ENCODE data around the gene RUNDC3A. TPM values are rescaled to one million over a fixed set of nuclear protein-coding genes. Genes with fewer than 3 reads are reported as not detected.

Gene RUNDC3A
- polyA plus RNA-seq, 1 donor (not counting 4 experiments of a cell fraction or from before 2014, with no cell fraction given), result 1.6 TPM

- Histone ChIP-seq H3K9me1 (ENCODE audit: control insufficient read depth, extremely low read depth, insufficient read depth, low read length) (no peaks in the 10 kb centered on the region), H3K4me2 (ENCODE audit: control insufficient read depth, extremely low read depth, insufficient read depth, low read depth, low read length) (no peak overlapping the region), H3K9me3 (ENCODE audit: control insufficient read depth, low read depth, low read length) (no peaks in the 10 kb centered on the region), H3K79me2 (ENCODE audit: control insufficient read depth, insufficient read depth, low read length) (no peaks in the 10 kb centered on the region), H3K36me3 (ENCODE audit: control insufficient read depth in 2 of 2, extremely low read depth in 1 of 2, insufficient read depth in 2 of 2, low read length in 2 of 2) (no peaks in the 10 kb centered on the region), H3K4me1 (ENCODE audit: control insufficient read depth, extremely low read depth, insufficient read depth, low read length) (no peaks in the 10 kb centered on the region), H3K27me3 (ENCODE audit: control insufficient read depth, extremely low read depth, insufficient read depth, low read length) (no peaks in the 10 kb centered on the region), H3K9ac (ENCODE audit: control insufficient read depth, extremely low read depth, insufficient read depth, low read length) (no peak overlapping the region), H3K4me3 (ENCODE audit: control insufficient read depth in 2 of 3, extremely low read depth in 1 of 3, insufficient read depth in 2 of 3, low read depth in 1 of 3, low read length in 3 of 3) (no peak overlapping the region), H2AFZ (ENCODE audit: control insufficient read depth, low read length) (no peak overlapping the region), H3K27ac (ENCODE audit: control insufficient read depth, insufficient read depth, low read length) (no peak overlapping the region), H4K20me1 (ENCODE audit: control insufficient read depth, extremely low read depth, insufficient read depth, low read length) (no peaks in the 10 kb centered on the region)
- no peak for TF ChIP-seq EZH2 (IDR thresholded peaks at IDR 0.05; ENCODE audit: low read length)
- no peak for TF ChIP-seq CTCF (optimal IDR thresholded peaks at IDR 0.05 in 1 of 3, IDR thresholded peaks at IDR 0.05 in 1 of 3, conservative IDR thresholded peaks at IDR 0.05 in 1 of 3; ENCODE audit: extremely low read depth in 1 of 3, insufficient read depth in 2 of 3, low read length in 3 of 3)
- FAIRE-seq (no peak), DNase-seq (ENCODE audit: low read depth, low spot score) (no peak)
- dilution Hi-C loops (cut with MboI; ENCODE audit: extremely low pct_ligation_motif_present, low sequenced_read_pairs), result no loop called here
Observed at GRCh38 chr17:44283344-44284023, 24.9 kb upstream of the RUNDC3A start.

GRCh38 chr17:44284024-44284400 is 24.4 kb upstream of the RUNDC3A start:
- Histone ChIP-seq H3K9me1 (ENCODE audit: control insufficient read depth, extremely low read depth, insufficient read depth, low read length) (no peaks in the 10 kb centered on the region), H3K9ac (ENCODE audit: control insufficient read depth, extremely low read depth, insufficient read depth, low read length) (no peak overlapping the region), H4K20me1 (ENCODE audit: control insufficient read depth, extremely low read depth, insufficient read depth, low read length) (no peaks in the 10 kb centered on the region), H3K27ac (ENCODE audit: control insufficient read depth, insufficient read depth, low read length) (no peak overlapping the region), H3K79me2 (ENCODE audit: control insufficient read depth, insufficient read depth, low read length) (no peaks in the 10 kb centered on the region), H3K4me1 (ENCODE audit: control insufficient read depth, extremely low read depth, insufficient read depth, low read length) (no peaks in the 10 kb centered on the region), H2AFZ (ENCODE audit: control insufficient read depth, low read length) (no peak overlapping the region), H3K4me3 (ENCODE audit: control insufficient read depth in 2 of 3, extremely low read depth in 1 of 3, insufficient read depth in 2 of 3, low read depth in 1 of 3, low read length in 3 of 3) (no peak overlapping the region), H3K36me3 (ENCODE audit: control insufficient read depth in 2 of 2, extremely low read depth in 1 of 2, insufficient read depth in 2 of 2, low read length in 2 of 2) (no peaks in the 10 kb centered on the region), H3K9me3 (ENCODE audit: control insufficient read depth, low read depth, low read length) (no peaks in the 10 kb centered on the region), H3K4me2 (ENCODE audit: control insufficient read depth, extremely low read depth, insufficient read depth, low read depth, low read length) (no peak overlapping the region), H3K27me3 (ENCODE audit: control insufficient read depth, extremely low read depth, insufficient read depth, low read length) (no peaks in the 10 kb centered on the region)
- TF ChIP-seq CTCF (optimal IDR thresholded peaks at IDR 0.05 in 1 of 3, IDR thresholded peaks at IDR 0.05 in 1 of 3, conservative IDR thresholded peaks at IDR 0.05 in 1 of 3; ENCODE audit: extremely low read depth in 1 of 3, insufficient read depth in 2 of 3, low read length in 3 of 3) (no peak), EZH2 (IDR thresholded peaks at IDR 0.05; ENCODE audit: low read length) (no peak)
- dilution Hi-C loops (cut with MboI; ENCODE audit: extremely low pct_ligation_motif_present, low sequenced_read_pairs), result no loop called here
- DNase-seq (ENCODE audit: low read depth, low spot score) (no peak), FAIRE-seq (no peak)
